Coronary artery (tissue), 2 donors: ENCODE measurements around the gene ERAP2.

Experiments used
- DNase-seq: peaks from one replicate; pipeline ENCODE4 v3.0.0-alpha.2; 2017; ENCODE audit warnings: low spot score
- H3K27ac ChIP-seq, 2 donors: fragments of 200-600 bp; sonication (generic); one replicate each; pipeline ENCODE4 v1.5.1; 2016 to 2019
- H3K4me3 ChIP-seq: fragments of 200-600 bp; sonication (generic); 2 replicates; pipeline ENCODE4 v1.5.1; 2016; ENCODE audit warnings: mild to moderate bottlenecking, moderate library complexity
- CTCF ChIP-seq: fragments of 200-600 bp; sonication (generic); IDR thresholded peaks from one replicate; pipeline ENCODE4 v1.5.1; 2019; ENCODE audit warnings: antibody characterized with exemption

Gene ERAP2

GRCh38 chr5:96952118-96952750 lies 75.9 kb downstream of the ERAP2 start:
- TF ChIP-seq CTCF: no peak
- peak overlapping the region; percentile 69 to 80 for H3K27ac ChIP-seq
- no peak overlapping the region for H3K4me3 ChIP-seq
- no peak for DNase-seq

GRCh38 chr5:96952974-96953730 lies 76.9 kb downstream of the ERAP2 start:
- DNase-seq: no peak
- no peak for TF ChIP-seq CTCF
- H3K4me3 ChIP-seq: no peak overlapping the region
- peak overlapping the region; percentile 69 to 80 for H3K27ac ChIP-seq

GRCh38 chr5:96957254-96958049 lies 81.2 kb downstream of the ERAP2 start:
- Histone ChIP-seq H3K4me3 (no peak overlapping the region), H3K27ac (no peak overlapping the region)
- DNase-seq: no peak
- no peak for TF ChIP-seq CTCF

- H3K27ac ChIP-seq: no peak overlapping the region
- TF ChIP-seq CTCF: no peak
- no peak for DNase-seq
- H3K4me3 ChIP-seq: no peak overlapping the region
Measured at GRCh38 chr5:96958977-96959376, 82.7 kb downstream of the ERAP2 start.

GRCh38 chr5:96961053-96961452 lies 84.8 kb downstream of the ERAP2 start:
- Histone ChIP-seq H3K27ac (no peak overlapping the region), H3K4me3 (no peak overlapping the region)
- DNase-seq: no peak
- no peak for TF ChIP-seq CTCF

GRCh38 chr5:96962540-96962991 lies 86.3 kb downstream of the ERAP2 start:
- Histone ChIP-seq H3K27ac (peak overlapping the region in 1 of 2 donors; percentile 42), H3K4me3 (no peak overlapping the region)
- no peak for TF ChIP-seq CTCF
- DNase-seq: no peak
